H1 (cell line): Measurements from ENCODE around the gene GALNT11. TPM values are rescaled to one million over a fixed set of nuclear protein-coding genes. Genes with fewer than 3 reads are reported as not detected.
"Not testable (repeated sequence)": the region's sequence is repeated elsewhere in the genome, so short reads cannot be mapped to it uniquely, and the experiment has no call there.

ENCODE experiments used
- CTCF ChIA-PET: fragments of 300-600 bp; sonication (Branson Sonifier 250); formaldehyde crosslinking; loops from one replicate; lab custom pipeline; 2021; ENCODE audit not compliant: partially characterized antibody; lab: Charles Lee
- POLR2A ChIA-PET: fragments of 300-600 bp; sonication (Branson Sonifier 250); formaldehyde crosslinking; loops from one replicate; lab custom pipeline; 2021; ENCODE audit warnings: inconsistent platforms; ENCODE audit not compliant: partially characterized antibody; lab: Charles Lee
- DNase-seq, 2 experiments: peaks; one replicate each; pipeline versions ENCODE4 v3.0.0 to v3.0.0-alpha.2; 2010 to 2022; ENCODE audit warnings: low spot score in 2 of 2, low read depth in 1 of 2, mixed read lengths in 1 of 2
- FAIRE-seq: peaks from 2 replicates; lab custom pipeline; 2011; peaks lifted over from hg19 to GRCh38; lab: Jason Lieb, UNC
- H2AFZ ChIP-seq: 2 replicates; pipeline ENCODE4 v1.8.1; 2012; ENCODE audit warnings: low read length, inconsistent platforms
- H2AK5ac ChIP-seq: 2 replicates; pipeline ENCODE4 v1.6.1; 2013; ENCODE audit warnings: low read depth, low read length
- H2BK120ac ChIP-seq: replicated peaks from 2 replicates; pipeline ENCODE3; 2013; ENCODE audit warnings: low read depth, low read length, inconsistent platforms
- H2BK12ac ChIP-seq: 2 replicates; pipeline ENCODE4 v1.6.1; 2013; ENCODE audit warnings: low read depth, low read length
- H2BK15ac ChIP-seq: 2 replicates; pipeline ENCODE4 v1.6.1; 2013; ENCODE audit warnings: low read length
- H2BK20ac ChIP-seq: 2 replicates; pipeline ENCODE4 v1.6.1; 2013; ENCODE audit warnings: low read length
- H2BK5ac ChIP-seq: 2 replicates; pipeline ENCODE4 v1.6.1; 2013; ENCODE audit warnings: low read depth, low read length
- H3K14ac ChIP-seq: 2 replicates; pipeline ENCODE4 v1.6.1; 2013; ENCODE audit warnings: inconsistent platforms; ENCODE audit not compliant: insufficient read length
- H3K18ac ChIP-seq: 2 replicates; pipeline ENCODE4 v1.6.1; 2013; ENCODE audit warnings: low read length; ENCODE audit errors: extremely low read depth
- H3K23ac ChIP-seq: 2 replicates; pipeline ENCODE4 v1.6.1; 2013; ENCODE audit warnings: inconsistent platforms; ENCODE audit not compliant: insufficient read length
- H3K23me2 ChIP-seq: 2 replicates; pipeline ENCODE4 v1.6.1; 2013; ENCODE audit warnings: low read depth, low read length
- H3K27ac ChIP-seq: 2 replicates; pipeline ENCODE4 v1.6.1; 2011; ENCODE audit warnings: low read depth, low read length, inconsistent platforms
- H3K27me3 ChIP-seq, 4 experiments: replicated peaks in 1 of 4; 1 replicate in 1 of 4; 2 replicates in 3 of 4; pipeline versions ENCODE4 v1.6.1 to v1.8.1; 2011 to 2013; ENCODE audit warnings: low read length in 3 of 4, mild to moderate bottlenecking in 3 of 4, inconsistent platforms in 2 of 4, mixed read lengths in 2 of 4, moderate library complexity in 1 of 4; ENCODE audit not compliant: control insufficient read depth in 3 of 4, insufficient read depth in 3 of 4; ENCODE audit errors: extremely low read depth in 1 of 4
- H3K36me3 ChIP-seq, 4 experiments: 2 replicates each; pipeline versions ENCODE4 v1.6.1 to v1.8.1; 2011 to 2013; ENCODE audit warnings: mild to moderate bottlenecking in 4 of 4, low read length in 3 of 4, moderate library complexity in 2 of 4, control low read depth in 1 of 4, inconsistent platforms in 1 of 4; ENCODE audit not compliant: insufficient read depth in 4 of 4, control insufficient read depth in 2 of 4
- H3K4ac ChIP-seq: replicated peaks from 2 replicates; pipeline ENCODE3; 2013; ENCODE audit warnings: low read length, low read depth, mixed read lengths, inconsistent platforms; ENCODE audit not compliant: insufficient read length
- H3K4me1 ChIP-seq, 4 experiments: replicated peaks in 1 of 4; 1 replicate in 1 of 4; 2 replicates in 3 of 4; pipeline versions ENCODE4 v1.6.1 to v1.8.1; 2011 to 2013; ENCODE audit warnings: low read length in 3 of 4, inconsistent platforms in 2 of 4, mixed read lengths in 1 of 4; ENCODE audit not compliant: insufficient read depth in 4 of 4, control insufficient read depth in 3 of 4
- H3K4me2 ChIP-seq, 2 experiments: 2 replicates each; pipeline versions ENCODE4 v1.6.1 to v1.8.1; 2011 to 2013; ENCODE audit warnings: low read depth in 2 of 2, low read length in 2 of 2, control low read depth in 1 of 2, inconsistent platforms in 1 of 2, mild to moderate bottlenecking in 1 of 2; ENCODE audit not compliant: insufficient read depth in 1 of 2
- H3K4me3 ChIP-seq, 4 experiments: fragments of 200-600, 300-600 bp in 1 of 4; sonication (generic), shearing (Covaris generic), sonication (Bioruptor Twin) in 1 of 4; 2 replicates each; pipeline versions ENCODE4 v1.5.1 to v1.8.1; 2011 to 2016; ENCODE audit warnings: low read length in 4 of 4, low read depth in 3 of 4, control low read depth in 2 of 4, inconsistent platforms in 2 of 4, mild to moderate bottlenecking in 2 of 4, mixed read lengths in 1 of 4, moderate library complexity in 1 of 4; ENCODE audit not compliant: insufficient read depth in 2 of 4; ENCODE audit errors: extremely low read depth in 1 of 4
- H3K56ac ChIP-seq: replicated peaks from 2 replicates; pipeline ENCODE3; 2013; ENCODE audit warnings: low read depth, mild to moderate bottlenecking, mixed read lengths, low read length, inconsistent platforms; ENCODE audit not compliant: insufficient read length
- H3K79me1 ChIP-seq: 2 replicates; pipeline ENCODE4 v1.6.1; 2013; ENCODE audit warnings: low read depth, low read length, control low read depth
- H3K79me2 ChIP-seq, 2 experiments: 2 replicates each; pipeline versions ENCODE4 v1.6.1 to v1.8.1; 2012 to 2013; ENCODE audit warnings: low read length in 2 of 2, mild to moderate bottlenecking in 2 of 2, inconsistent platforms in 1 of 2; ENCODE audit not compliant: insufficient read depth in 2 of 2, control insufficient read depth in 1 of 2
- H3K9ac ChIP-seq, 4 experiments: replicated peaks in 1 of 4; 1 replicate in 1 of 4; 2 replicates in 3 of 4; pipeline versions ENCODE4 v1.6.1 to v1.8.1; 2011 to 2013; ENCODE audit warnings: low read depth in 3 of 4, low read length in 3 of 4, control low read depth in 2 of 4, mild to moderate bottlenecking in 2 of 4, moderate library complexity in 2 of 4, inconsistent platforms in 1 of 4; ENCODE audit errors: extremely low read depth in 1 of 4
- H3K9me3 ChIP-seq, 2 experiments: 2 replicates each; pipeline versions ENCODE4 v1.6.1 to v1.8.1; 2012 to 2013; ENCODE audit warnings: mild to moderate bottlenecking in 2 of 2, moderate library complexity in 2 of 2, control low read depth in 1 of 2, inconsistent platforms in 1 of 2, low read depth in 1 of 2, low read length in 1 of 2, mixed read lengths in 1 of 2; ENCODE audit not compliant: insufficient read depth in 2 of 2
- H4K20me1 ChIP-seq, 2 experiments: replicated peaks in 1 of 2; 2 replicates each; pipeline versions ENCODE3 to v1.8.1; 2011 to 2013; ENCODE audit warnings: inconsistent platforms in 2 of 2, low read length in 2 of 2, mild to moderate bottlenecking in 1 of 2; ENCODE audit not compliant: insufficient read depth in 2 of 2, control insufficient read depth in 1 of 2
- H4K5ac ChIP-seq: 2 replicates; pipeline ENCODE4 v1.6.1; 2013; ENCODE audit warnings: low read length, low read depth, mixed read lengths, inconsistent platforms; ENCODE audit not compliant: insufficient read length
- H4K8ac ChIP-seq: 2 replicates; pipeline ENCODE4 v1.8.0; 2013; ENCODE audit warnings: mild to moderate bottlenecking, moderate library complexity, low read length, inconsistent platforms; ENCODE audit not compliant: insufficient read depth; ENCODE audit errors: extremely low read depth
- H4K91ac ChIP-seq: replicated peaks from 2 replicates; pipeline ENCODE3; 2013; ENCODE audit warnings: low read length, mixed read lengths, inconsistent platforms; ENCODE audit not compliant: insufficient read length
- WGBS, 2 experiments: shearing (Covaris generic) in 1 of 2; methylation state at CpG; one replicate each; pipeline versions ENCODE4 v1.1.6 to v1.1.7; 2013 to 2015; ENCODE audit warnings: low lambda C conversion rate in 2 of 2, mixed read lengths in 2 of 2, inconsistent platforms in 1 of 2, low coverage in 1 of 2, missing lambda C conversion rate in 1 of 2; ENCODE audit not compliant: insufficient replicate concordance in 2 of 2, insufficient coverage in 1 of 2, insufficient read length in 1 of 2; ENCODE audit errors: extremely low coverage in 1 of 2, missing lambda C conversion rate in 1 of 2; 5-methylcytosine and 5-hydroxymethylcytosine counted together
- polyA plus RNA-seq, 7 experiments: library from polyadenylated mRNA; depleted of rRNA in 3 of 7; stranded (reverse) in 5 of 7; unstranded in 2 of 7; fragments of >200 nt in 5 of 7; fragments of 200-250 nt in 2 of 7; gene quantifications; 1 replicate in 5 of 7; 2 replicates in 1 of 7; 4 replicates in 1 of 7; pipeline versions ENCODE4 v1.2.1 to v1.2.3, GENCODE V29; 2011 to 2013; ENCODE audit warnings: missing spikeins in 2 of 7, mixed read lengths in 2 of 7
- total RNA-seq: library from RNA; stranded (reverse); fragmentation: NEBNext Ultra II Directional; extraction: Animal tissue kit (Norgen Biotek cat#: 25700); gene quantifications from 2 replicates; pipeline ENCODE4 v1.2.1, GENCODE V29; 2021

The GALNT11 gene
- total and polyA plus RNA-seq, 2 of the 8 experiments (the other 6 are each of a cell fraction or from before 2014, with no cell fraction given) = 20.5 to 23.2 TPM

GRCh38 chr7:152044909-152045308 lies 19.4 kb downstream of the GALNT11 start:
- H3K4me2 ChIP-seq, H3K4ac ChIP-seq, H3K23ac ChIP-seq, H3K9ac ChIP-seq, H3K27me3 ChIP-seq, H2AK5ac ChIP-seq, H3K23me2 ChIP-seq, H3K14ac ChIP-seq, H2BK15ac ChIP-seq, DNase-seq, H3K4me3 ChIP-seq, H4K5ac ChIP-seq, H2AFZ ChIP-seq, H3K9me3 ChIP-seq, H2BK5ac ChIP-seq, POLR2A ChIA-PET, H4K8ac ChIP-seq, H3K18ac ChIP-seq, CTCF ChIA-PET, H2BK20ac ChIP-seq, H3K36me3 ChIP-seq, H4K20me1 ChIP-seq, H4K91ac ChIP-seq, FAIRE-seq, H3K79me1 ChIP-seq, H2BK12ac ChIP-seq, H3K27ac ChIP-seq, H2BK120ac ChIP-seq, H3K56ac ChIP-seq, H3K4me1 ChIP-seq: not testable (repeated sequence)
- H3K79me2 ChIP-seq = peaks cover 0 to 10% of the 10 kb centered on the region in 2 experiments; a peak in 3 of 4 replicates
- WGBS, 2 experiments = 91% methylated on average over 3 of the region's 3 CpGs; no CpG with 5 or more reads in 1 of the 2 experiments
